22Rv1 (cell line): ENCODE results near the gene KLHL42.

Source experiments
- H3K27ac ChIP-seq: fragments of 450-650 bp; 2 replicates; pipeline ENCODE4 v1.5.1; 2017
- ZFX ChIP-seq: fragments of 450-650 bp; IDR thresholded peaks from 2 replicates; pipeline ENCODE4 v1.6.1; 2017; ENCODE audit warnings: antibody characterized with exemption, borderline replicate concordance
- TF ChIP-seq, protein P1 (sequence below): fragments of 450-650 bp; IDR thresholded peaks from 2 replicates; pipeline ENCODE4 v1.5.1; 2017; ENCODE audit warnings: mild to moderate bottlenecking

KLHL42 gene

GRCh38 chr12:27820564-27820963 is 40.5 kb downstream of the KLHL42 start:
- TF ChIP-seq ZFX, result no peak
- TF ChIP-seq, protein P1, sequence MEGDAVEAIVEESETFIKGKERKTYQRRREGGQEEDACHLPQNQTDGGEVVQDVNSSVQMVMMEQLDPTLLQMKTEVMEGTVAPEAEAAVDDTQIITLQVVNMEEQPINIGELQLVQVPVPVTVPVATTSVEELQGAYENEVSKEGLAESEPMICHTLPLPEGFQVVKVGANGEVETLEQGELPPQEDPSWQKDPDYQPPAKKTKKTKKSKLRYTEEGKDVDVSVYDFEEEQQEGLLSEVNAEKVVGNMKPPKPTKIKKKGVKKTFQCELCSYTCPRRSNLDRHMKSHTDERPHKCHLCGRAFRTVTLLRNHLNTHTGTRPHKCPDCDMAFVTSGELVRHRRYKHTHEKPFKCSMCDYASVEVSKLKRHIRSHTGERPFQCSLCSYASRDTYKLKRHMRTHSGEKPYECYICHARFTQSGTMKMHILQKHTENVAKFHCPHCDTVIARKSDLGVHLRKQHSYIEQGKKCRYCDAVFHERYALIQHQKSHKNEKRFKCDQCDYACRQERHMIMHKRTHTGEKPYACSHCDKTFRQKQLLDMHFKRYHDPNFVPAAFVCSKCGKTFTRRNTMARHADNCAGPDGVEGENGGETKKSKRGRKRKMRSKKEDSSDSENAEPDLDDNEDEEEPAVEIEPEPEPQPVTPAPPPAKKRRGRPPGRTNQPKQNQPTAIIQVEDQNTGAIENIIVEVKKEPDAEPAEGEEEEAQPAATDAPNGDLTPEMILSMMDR, result no peak
- H3K27ac ChIP-seq, result no peak overlapping the region

DNA sequence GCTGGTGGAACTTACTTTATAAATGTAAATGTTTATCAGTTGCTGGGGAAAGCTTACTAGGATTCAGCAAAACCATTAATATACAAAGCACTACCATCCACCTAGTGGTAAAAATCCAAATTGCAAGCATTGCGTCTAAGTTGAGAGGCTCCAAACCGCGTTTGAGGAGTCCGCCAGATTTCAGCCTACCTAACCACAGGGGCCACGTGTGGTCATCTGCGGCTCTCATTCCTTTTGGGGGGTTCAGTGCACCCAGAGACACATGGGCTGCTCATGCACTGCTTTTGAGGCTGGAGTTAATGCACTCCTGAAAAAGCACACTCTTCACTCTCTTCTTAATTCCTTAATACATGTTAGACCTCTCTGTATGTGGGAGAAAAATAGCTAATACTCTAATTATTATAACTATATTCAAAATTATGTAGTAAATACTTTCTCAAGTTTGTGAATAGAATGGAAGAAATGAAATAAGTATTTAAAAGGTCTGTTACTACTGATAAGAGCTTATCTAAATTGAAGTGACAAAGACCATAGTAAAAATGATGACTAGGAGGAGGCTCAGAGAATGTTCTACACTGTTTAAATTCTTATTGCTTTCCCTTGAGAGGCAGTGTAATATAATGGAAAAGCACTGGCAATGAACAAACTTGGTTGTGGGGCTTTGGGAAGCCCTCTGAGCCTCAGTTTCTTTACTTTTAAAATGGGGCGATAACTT is 41.4 kb downstream of the KLHL42 start:
- TF ChIP-seq, protein P1, result peak; percentile 94
- TF ChIP-seq ZFX, result no peak
- no peak overlapping the region for H3K27ac ChIP-seq

DNA sequence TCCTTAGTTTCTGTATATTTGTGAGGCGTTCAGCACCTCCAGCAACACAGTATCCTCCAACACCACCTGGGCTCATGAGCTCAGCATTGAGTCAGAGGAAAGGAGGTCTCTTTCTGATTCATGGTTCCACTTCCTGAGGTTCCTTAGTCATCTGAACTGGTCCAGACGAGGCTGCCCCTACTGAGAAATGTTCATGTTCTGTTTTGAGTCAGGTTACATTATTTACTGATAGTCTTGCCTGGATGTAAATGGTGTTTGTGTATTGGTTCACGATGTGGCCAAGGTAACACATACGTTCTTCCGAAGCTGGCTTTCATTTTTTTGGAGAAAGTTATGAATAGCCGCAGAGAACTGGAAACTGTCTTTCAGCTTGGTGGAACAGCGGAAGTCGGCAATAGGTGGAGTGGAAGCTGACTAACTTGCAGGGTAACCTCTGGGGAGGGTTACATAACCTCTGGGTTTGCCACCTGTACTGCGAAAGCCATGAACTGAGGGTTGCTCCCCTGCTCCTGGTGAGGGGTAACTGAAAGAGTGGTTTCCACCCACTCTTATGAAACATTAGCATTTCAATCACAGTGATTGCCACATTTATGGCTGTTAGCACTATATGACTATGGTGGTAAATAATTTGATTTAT is 42.2 kb downstream of the KLHL42 start:
- no peak for TF ChIP-seq ZFX
- TF ChIP-seq, protein P1, result no peak
- no peak overlapping the region for H3K27ac ChIP-seq

GRCh38 chr12:27823038-27823437 is 43.0 kb downstream of the KLHL42 start:
- TF ChIP-seq ZFX, result no peak
- TF ChIP-seq, protein P1, result no peak
- H3K27ac ChIP-seq, result no peak overlapping the region

GRCh38 chr12:27824126-27824842 is 44.3 kb downstream of the KLHL42 start:
- H3K27ac ChIP-seq, result no peak overlapping the region
- TF ChIP-seq ZFX, result no peak
- TF ChIP-seq, protein P1, result no peak

GRCh38 chr12:27826076-27826475 is 46.0 kb downstream of the KLHL42 start:
- no peak overlapping the region for H3K27ac ChIP-seq
- TF ChIP-seq ZFX, result no peak
- TF ChIP-seq, protein P1, result no peak

- no peak overlapping the region for H3K27ac ChIP-seq
- TF ChIP-seq, protein P1, result no peak
- TF ChIP-seq ZFX, result no peak
These were observed 48.2 kb downstream of the KLHL42 start for GRCh38 chr12:27828196-27828595.
